Measurements from ENCODE around the gene SPRR5.

DNA sequence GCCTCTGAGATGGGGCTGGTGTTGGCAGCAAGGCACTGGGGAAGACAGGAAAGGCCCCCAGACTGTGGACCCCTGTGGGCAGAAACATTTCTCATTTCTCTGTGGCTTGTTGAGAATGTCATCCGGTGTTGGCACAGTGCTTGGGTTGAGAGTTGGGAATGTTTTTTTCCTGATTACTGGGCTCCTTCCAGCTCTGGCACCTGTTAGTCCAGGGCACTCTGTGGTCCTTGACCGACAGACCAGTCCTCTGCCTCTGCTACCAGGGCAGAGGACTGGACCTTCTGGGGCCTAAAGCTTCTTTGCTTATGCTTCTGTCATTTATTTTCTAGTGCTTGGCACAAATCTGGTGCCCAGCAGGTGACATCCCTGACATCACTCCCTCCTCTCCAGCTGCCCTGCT lies 4.8 kb upstream of the SPRR5 start:
- TF ChIP-seq, protein P1, sequence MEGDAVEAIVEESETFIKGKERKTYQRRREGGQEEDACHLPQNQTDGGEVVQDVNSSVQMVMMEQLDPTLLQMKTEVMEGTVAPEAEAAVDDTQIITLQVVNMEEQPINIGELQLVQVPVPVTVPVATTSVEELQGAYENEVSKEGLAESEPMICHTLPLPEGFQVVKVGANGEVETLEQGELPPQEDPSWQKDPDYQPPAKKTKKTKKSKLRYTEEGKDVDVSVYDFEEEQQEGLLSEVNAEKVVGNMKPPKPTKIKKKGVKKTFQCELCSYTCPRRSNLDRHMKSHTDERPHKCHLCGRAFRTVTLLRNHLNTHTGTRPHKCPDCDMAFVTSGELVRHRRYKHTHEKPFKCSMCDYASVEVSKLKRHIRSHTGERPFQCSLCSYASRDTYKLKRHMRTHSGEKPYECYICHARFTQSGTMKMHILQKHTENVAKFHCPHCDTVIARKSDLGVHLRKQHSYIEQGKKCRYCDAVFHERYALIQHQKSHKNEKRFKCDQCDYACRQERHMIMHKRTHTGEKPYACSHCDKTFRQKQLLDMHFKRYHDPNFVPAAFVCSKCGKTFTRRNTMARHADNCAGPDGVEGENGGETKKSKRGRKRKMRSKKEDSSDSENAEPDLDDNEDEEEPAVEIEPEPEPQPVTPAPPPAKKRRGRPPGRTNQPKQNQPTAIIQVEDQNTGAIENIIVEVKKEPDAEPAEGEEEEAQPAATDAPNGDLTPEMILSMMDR (IDR thresholded peaks at IDR 0.05) = no peak
- no peak for TF ChIP-seq POLR2A (IDR thresholded peaks at IDR 0.05)
